ENCODE data around the gene TBX6. TPM values are rescaled to one million over a fixed set of nuclear protein-coding genes. Genes with fewer than 3 reads are reported as not detected.
"Not testable (repeated sequence)": the region's sequence is repeated elsewhere in the genome, so short reads cannot be mapped to it uniquely, and the experiment has no call there.

The TBX6 gene
- total and polyA plus RNA-seq, 2 donors (not counting 3 experiments of a cell fraction or from before 2014, with no cell fraction given), result 0.40 to 0.60 TPM

GRCh38 chr16:30125690-30126089 is 34.0 kb upstream of the TBX6 start:
- H3K4me1 ChIP-seq (ENCODE audit: control insufficient read depth, extremely low read depth, insufficient read depth, low read length), result peaks cover 14% of the 10 kb centered on the region
- FAIRE-seq; H3K9ac ChIP-seq (replicated peaks; ENCODE audit: extremely low read depth, insufficient read depth, low read length); H3K9me1 ChIP-seq (replicated peaks; ENCODE audit: control insufficient read depth, extremely low read depth, insufficient read depth, low read length); H3K27me3 ChIP-seq (ENCODE audit: control insufficient read depth in 2 of 2, insufficient read depth in 2 of 2, low read length in 2 of 2); H3K27ac ChIP-seq (ENCODE audit: insufficient read depth, low read depth, low read length); POLR2A ChIA-PET; H3K36me3 ChIP-seq (ENCODE audit: control insufficient read depth in 2 of 2, extremely low read depth in 1 of 2, insufficient read depth in 2 of 2, low read length in 2 of 2); H3K9me3 ChIP-seq (replicated peaks; ENCODE audit: control insufficient read depth, insufficient read depth, low read length); H4K20me1 ChIP-seq (replicated peaks; ENCODE audit: control insufficient read depth, extremely low read depth, insufficient read depth, low read length); H2AFZ ChIP-seq (ENCODE audit: low read depth, low read length); dilution Hi-C loops (cut with MboI; ENCODE audit: extremely low pct_ligation_motif_present, low sequenced_read_pairs); BruUV-seq (replicated peaks); H3K79me2 ChIP-seq (ENCODE audit: control insufficient read depth, insufficient read depth, low read length); intact Hi-C loops (cut with micrococcal nuclease); DNase-seq (ENCODE audit: low read depth, low spot score); H3K4me3 ChIP-seq (replicated peaks in 1 of 3; ENCODE audit: insufficient read depth in 1 of 3, low read depth in 1 of 3, low read length in 3 of 3); H3K4me2 ChIP-seq (ENCODE audit: insufficient read depth, low read length): not testable (repeated sequence)
- CTCF ChIA-PET, result interaction anchor here (1.0 to 1.1 kb wide), 2 partner anchors 12 to 70 kb away, joined by 3 to 4 read pairs; partner anchors contain the start of gene GDPD3

GRCh38 chr16:30124985-30125379 is 33.3 kb upstream of the TBX6 start:
- intact Hi-C loops (cut with micrococcal nuclease), result no loop called here
- CTCF ChIA-PET, result interaction anchor here (1.0 to 2.2 kb wide), 4 partner anchors 11 to 305 kb away, joined by 3 to 10 read pairs (median 4); partner anchors contain the start of genes DCTPP1, GDPD3 and TBX6

More at GRCh38 chr16:30124985-30125379, 33.3 kb upstream of the TBX6 start:
- no peaks in the 10 kb centered on the region for H3K9me3 ChIP-seq (replicated peaks; ENCODE audit: control insufficient read depth, insufficient read depth, low read length)
- BruUV-seq (replicated peaks), result no TSS peak
- H3K27me3 ChIP-seq (ENCODE audit: control insufficient read depth in 2 of 2, insufficient read depth in 2 of 2, low read length in 2 of 2), result no peaks in the 10 kb centered on the region
- H3K4me1 ChIP-seq (ENCODE audit: control insufficient read depth, extremely low read depth, insufficient read depth, low read length), result peaks cover 14% of the 10 kb centered on the region
- no peak overlapping the region for H3K27ac ChIP-seq (ENCODE audit: insufficient read depth, low read depth, low read length)
- no peak for TF ChIP-seq POLR2AphosphoS5 (IDR thresholded peaks at IDR 0.05; ENCODE audit: insufficient read depth, low read depth, low read length)
- TF ChIP-seq GATA2 (IDR thresholded peaks at IDR 0.05; ENCODE audit: insufficient read depth, insufficient read length, low read depth, low read length), result no peak
- TF ChIP-seq FOS (IDR thresholded peaks at IDR 0.05; ENCODE audit: borderline replicate concordance, insufficient read depth, low read length), result no peak
- TF ChIP-seq MAX (IDR thresholded peaks at IDR 0.05; ENCODE audit: insufficient read depth, insufficient read length), result no peak
- TF ChIP-seq EZH2 (IDR thresholded peaks at IDR 0.05; ENCODE audit: borderline replicate concordance, low read depth, low read length, severe bottlenecking), result no peak
- TF ChIP-seq POLR2A (IDR thresholded peaks at IDR 0.05; ENCODE audit: low read depth, low read length), result no peak
- no peak for TF ChIP-seq MYC (IDR thresholded peaks at IDR 0.05; ENCODE audit: low read depth, low read length)
- TF ChIP-seq JUN (IDR thresholded peaks at IDR 0.05; ENCODE audit: borderline replicate concordance, insufficient read depth, insufficient read length, low read depth), result no peak
- H3K4me2 ChIP-seq (ENCODE audit: insufficient read depth, low read length), result no peak overlapping the region
- no peaks in the 10 kb centered on the region for H4K20me1 ChIP-seq (replicated peaks; ENCODE audit: control insufficient read depth, extremely low read depth, insufficient read depth, low read length)
- peaks cover 5% of the 10 kb centered on the region for H3K79me2 ChIP-seq (ENCODE audit: control insufficient read depth, insufficient read depth, low read length)
- no peak overlapping the region for H3K9ac ChIP-seq (replicated peaks; ENCODE audit: extremely low read depth, insufficient read depth, low read length)
- FAIRE-seq, result no peak
- POLR2A ChIA-PET, result interaction anchor here (0.6 kb wide), 1 partner anchor 14 kb away, joined by 8 read pairs; no protein-coding TSS in a partner anchor
- H3K9me1 ChIP-seq (replicated peaks; ENCODE audit: control insufficient read depth, extremely low read depth, insufficient read depth, low read length), result no peaks in the 10 kb centered on the region
- peaks cover 0 to 4% of the 10 kb centered on the region in 2 experiments for H3K36me3 ChIP-seq (ENCODE audit: control insufficient read depth in 2 of 2, extremely low read depth in 1 of 2, insufficient read depth in 2 of 2, low read length in 2 of 2)
- H2AFZ ChIP-seq (ENCODE audit: low read depth, low read length), result no peak overlapping the region
- DNase-seq (ENCODE audit: low read depth, low spot score), result no peak
- dilution Hi-C loops (cut with MboI; ENCODE audit: extremely low pct_ligation_motif_present, low sequenced_read_pairs), result no loop called here
- no peak overlapping the region for H3K4me3 ChIP-seq (replicated peaks in 1 of 3; ENCODE audit: insufficient read depth in 1 of 3, low read depth in 1 of 3, low read length in 3 of 3)
